Activated T-helper 2 cell treated with anti-CD3 and anti-CD28 coated beads, Interferon-gamma antibody, Interleukin-2, Interleukin-4, amounts not matched to agents 10 μg/mL and 5 μg/mL and 100 μg/mL, durations not matched to agents 14 hours and 24 hours and 36 hours (primary cell): ENCODE results near the gene SRF. TPM values are rescaled to one million over a fixed set of nuclear protein-coding genes. Genes with fewer than 3 reads are reported as not detected.

ENCODE experiments used
- DNase-seq: peaks from one replicate; pipeline ENCODE4 v3.0.0; 2021; ENCODE audit warnings: low spot score
- H3K27ac Mint-ChIP-seq: one replicate; pipeline ENCODE4 v1.8.0; 2021; ENCODE audit warnings: mixed read lengths
- H3K27me3 Mint-ChIP-seq: one replicate; pipeline ENCODE4 v1.8.0; 2021; ENCODE audit warnings: low read depth, mixed read lengths
- H3K36me3 Mint-ChIP-seq: one replicate; pipeline ENCODE4 v1.8.0; 2021; ENCODE audit warnings: low read depth, mixed read lengths
- H3K4me1 Mint-ChIP-seq: one replicate; pipeline ENCODE4 v1.8.0; 2021; ENCODE audit warnings: low read depth, mixed read lengths
- H3K4me3 Mint-ChIP-seq: one replicate; pipeline ENCODE4 v1.8.0; 2021; ENCODE audit warnings: low read depth, mild to moderate bottlenecking, moderate library complexity, mixed read lengths
- H3K9me3 Mint-ChIP-seq: one replicate; pipeline ENCODE4 v1.8.0; 2021; ENCODE audit warnings: mixed read lengths
- intact Hi-C: fragments of 100-400 bp; cut with micrococcal nuclease; formaldehyde crosslinking; loops from one replicate; pipeline ENCODE4 v1.15.1; 2023
- total RNA-seq: library from RNA; stranded (reverse); gene quantifications from 2 replicates; pipeline ENCODE4 v1.2.3, GENCODE V29; 2022

Gene SRF
- total RNA-seq, 1 donor from 2014 or later, result 52.0 TPM

GRCh38 chr6:43216200-43216599 lies 45.1 kb downstream of the SRF start:
- Mint-ChIP-seq H3K4me3 (no peak overlapping the region), H3K27ac (no peak overlapping the region), H3K9me3 (no peaks in the 10 kb centered on the region), H3K27me3 (no peaks in the 10 kb centered on the region), H3K36me3 (peaks cover 31% of the 10 kb centered on the region), H3K4me1 (no peaks in the 10 kb centered on the region)
- intact Hi-C loops, result no loop called here
- DNase-seq, result no peak

- Mint-ChIP-seq H3K36me3 (peaks cover 41% of the 10 kb centered on the region), H3K9me3 (no peaks in the 10 kb centered on the region), H3K27ac (no peak overlapping the region), H3K4me3 (no peak overlapping the region), H3K4me1 (peaks cover 6% of the 10 kb centered on the region), H3K27me3 (no peaks in the 10 kb centered on the region)
- DNase-seq, result no peak
- intact Hi-C loops, result no loop called here
These were observed 46.3 kb downstream of the SRF start for GRCh38 chr6:43217351-43217750.

DNA sequence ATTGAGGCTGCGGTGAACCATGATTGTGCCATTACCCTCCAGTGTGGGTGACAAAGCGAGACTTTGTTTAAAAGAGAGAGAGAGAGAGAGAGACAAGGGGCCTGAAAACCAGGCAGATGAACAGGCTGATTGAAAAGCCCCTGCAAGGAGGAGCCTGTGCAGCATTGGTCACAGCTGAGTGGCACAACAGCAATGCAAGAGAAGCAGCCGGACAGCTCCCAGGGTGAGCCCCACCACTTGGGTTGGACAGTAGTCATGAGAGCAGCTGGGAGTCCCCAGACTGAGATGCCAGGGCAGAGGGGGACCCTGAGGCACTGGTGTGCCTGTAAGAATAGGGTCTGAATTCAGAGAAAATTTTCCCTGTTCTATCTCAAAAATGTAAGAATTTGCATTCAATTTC lies 48.0 kb downstream of the SRF start:
- no peaks in the 10 kb centered on the region for H3K9me3 Mint-ChIP-seq
- H3K27ac Mint-ChIP-seq, result no peak overlapping the region
- H3K27me3 Mint-ChIP-seq, result no peaks in the 10 kb centered on the region
- H3K4me1 Mint-ChIP-seq, result peaks cover 15% of the 10 kb centered on the region
- DNase-seq, result no peak
- H3K36me3 Mint-ChIP-seq, result peaks cover 54% of the 10 kb centered on the region
- no peak overlapping the region for H3K4me3 Mint-ChIP-seq
- intact Hi-C loops, result no loop called here

- intact Hi-C loops, result no loop called here
- Mint-ChIP-seq H3K4me3 (no peak overlapping the region), H3K4me1 (peaks cover 20% of the 10 kb centered on the region), H3K27ac (no peak overlapping the region), H3K27me3 (no peaks in the 10 kb centered on the region), H3K9me3 (no peaks in the 10 kb centered on the region), H3K36me3 (peaks cover 59% of the 10 kb centered on the region)
- no peak for DNase-seq
These were observed 48.7 kb downstream of the SRF start for GRCh38 chr6:43219814-43220213.

GRCh38 chr6:43220439-43220951 lies 49.4 kb downstream of the SRF start:
- H3K4me1 Mint-ChIP-seq, result peaks cover 24% of the 10 kb centered on the region

GRCh38 chr6:43221046-43221972 lies 50.2 kb downstream of the SRF start:
- Mint-ChIP-seq H3K9me3 (no peaks in the 10 kb centered on the region), H3K27me3 (no peaks in the 10 kb centered on the region)
- intact Hi-C loops, result no loop called here

More at GRCh38 chr6:43220439-43220951, 49.4 kb downstream of the SRF start:
- Mint-ChIP-seq H3K27me3 (no peaks in the 10 kb centered on the region), H3K27ac (no peak overlapping the region), H3K4me3 (no peak overlapping the region), H3K9me3 (no peaks in the 10 kb centered on the region), H3K36me3 (peaks cover 59% of the 10 kb centered on the region)
- intact Hi-C loops, result no loop called here
- DNase-seq, result no peak

GRCh38 chr6:43222418-43223059 lies 51.5 kb downstream of the SRF start:
- Mint-ChIP-seq H3K4me1 (peaks cover 31% of the 10 kb centered on the region), H3K27me3 (no peaks in the 10 kb centered on the region), H3K36me3 (peaks cover 64% of the 10 kb centered on the region), H3K4me3 (no peak overlapping the region), H3K9me3 (no peaks in the 10 kb centered on the region), H3K27ac (peak overlapping the region; percentile 58)
- intact Hi-C loops, result no loop called here
- DNase-seq, result no peak

More at GRCh38 chr6:43221046-43221972, 50.2 kb downstream of the SRF start:
- Mint-ChIP-seq H3K4me1 (peaks cover 27% of the 10 kb centered on the region), H3K36me3 (peaks cover 65% of the 10 kb centered on the region), H3K27ac (peak overlapping the region; percentile 47), H3K4me3 (no peak overlapping the region)
- DNase-seq, result no peak

GRCh38 chr6:43223175-43223574 lies 52.1 kb downstream of the SRF start:
- H3K9me3 Mint-ChIP-seq, result no peaks in the 10 kb centered on the region
- intact Hi-C loops, result no loop called here
- peaks cover 63% of the 10 kb centered on the region for H3K36me3 Mint-ChIP-seq
- no peak for DNase-seq
- H3K27me3 Mint-ChIP-seq, result no peaks in the 10 kb centered on the region
- no peak overlapping the region for H3K4me3 Mint-ChIP-seq
- peaks cover 32% of the 10 kb centered on the region for H3K4me1 Mint-ChIP-seq
- peak overlapping the region; percentile 58 for H3K27ac Mint-ChIP-seq

- Mint-ChIP-seq H3K27ac (peak overlapping the region; percentile 60), H3K4me1 (peaks cover 39% of the 10 kb centered on the region), H3K9me3 (no peaks in the 10 kb centered on the region), H3K27me3 (peaks cover 6% of the 10 kb centered on the region), H3K36me3 (peaks cover 49% of the 10 kb centered on the region), H3K4me3 (peak overlapping the region; percentile 22)
- no peak for DNase-seq
- intact Hi-C loops, result no loop called here
These were observed 55.3 kb downstream of the SRF start for GRCh38 chr6:43226192-43226851.

- peak within 1 kb of the TSS; percentile 92 for H3K27ac Mint-ChIP-seq
- peak within 1 kb of the TSS; percentile 88 for H3K4me3 Mint-ChIP-seq
- H3K36me3 Mint-ChIP-seq, result peaks cover 26% of the 10 kb centered on the region
- peak; percentile 77 for DNase-seq
- intact Hi-C loops, result no loop called here
- H3K4me1 Mint-ChIP-seq, result peaks cover 24% of the 10 kb centered on the region
- H3K9me3 Mint-ChIP-seq, result no peaks in the 10 kb centered on the region
- peaks cover 16% of the 10 kb centered on the region for H3K27me3 Mint-ChIP-seq
These were observed 58.1 kb downstream of the SRF start, which contains the start of gene DNPH1 for GRCh38 chr6:43228951-43229802. Gene DNPH1 (minus strand): TSS chr6:43229481. CDS start chr6:43229456, 25 bp downstream.

GRCh38 chr6:43229803-43230620 lies 58.9 kb downstream of the SRF start:
- Mint-ChIP-seq H3K27ac (peak overlapping the region; percentile 92), H3K9me3 (no peaks in the 10 kb centered on the region), H3K4me1 (peaks cover 20% of the 10 kb centered on the region), H3K27me3 (peaks cover 16% of the 10 kb centered on the region), H3K36me3 (peaks cover 21% of the 10 kb centered on the region), H3K4me3 (peak overlapping the region; percentile 85)
- intact Hi-C loops, result no loop called here
- DNase-seq, result no peak
